ENCODE measurements around the gene THEM4. TPM values are rescaled to one million over a fixed set of nuclear protein-coding genes. Genes with fewer than 3 reads are reported as not detected.

Gene THEM4
- total and polyA plus RNA-seq, 2 experiments from 2014 or later = 13.4 to 20.4 TPM

DNA sequence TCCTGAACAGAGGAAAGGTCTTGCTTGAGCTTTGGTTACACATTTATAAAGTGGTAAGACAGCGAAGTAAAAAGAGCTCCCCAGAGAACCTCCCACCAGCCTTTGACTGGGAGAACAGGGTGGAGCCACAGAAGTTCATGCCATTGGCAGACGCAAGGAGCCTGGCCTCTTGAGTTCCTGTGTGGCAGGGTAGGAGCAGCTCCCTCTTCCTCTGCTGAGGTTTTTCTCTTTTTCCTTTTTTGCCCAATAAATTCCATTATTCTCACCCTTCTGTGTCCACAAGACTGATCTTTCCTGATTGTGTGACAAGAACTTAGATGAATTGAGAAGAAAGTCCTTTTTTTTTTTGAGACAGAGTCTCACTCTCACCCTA lies 4.3 kb downstream of the THEM4 start:
- Histone ChIP-seq H3K36me3 (ENCODE audit: insufficient read depth) (peaks cover 22% of the 10 kb centered on the region), H4K20me1 (replicated peaks; ENCODE audit: insufficient read depth) (no peaks in the 10 kb centered on the region; the same call in 1 of the 2 replicates), H3K27me3 (ENCODE audit: insufficient read depth) (no peaks in the 10 kb centered on the region), H3K4me1 (ENCODE audit: insufficient read depth) (peaks cover 4% of the 10 kb centered on the region; the same call in 1 of the 2 replicates), H3K27ac (ENCODE audit: low read depth) (no peak overlapping the region), H2AFZ (no peak overlapping the region), H3K9me2 (ENCODE audit: insufficient read depth) (no peaks in the 10 kb centered on the region), H3F3A (replicated peaks; ENCODE audit: low read depth) (no peaks in the 10 kb centered on the region), H3K79me2 (replicated peaks; ENCODE audit: insufficient read depth) (peaks cover 48% of the 10 kb centered on the region), H3K4me3 (no peak overlapping the region), H3K4me2 (no peak overlapping the region)
- ATAC-seq = no peak
- Mint-ChIP-seq H3K27me3 (ENCODE audit: insufficient read depth, low read depth, poor library complexity) (peaks cover 17% of the 10 kb centered on the region), H3K27ac (no peak overlapping the region), H3K4me1 (peaks cover 3% of the 10 kb centered on the region; the same call in 2 of the 3 replicates), H3K9me3 (peaks cover 73% of the 10 kb centered on the region), H3K36me3 (ENCODE audit: low read depth) (peaks cover 79% of the 10 kb centered on the region), H3K4me3 (no peak overlapping the region)
- TF ChIP-seq POLR2AphosphoS5 (IDR thresholded peaks at IDR 0.05; ENCODE audit: low read depth) = no peak
- TF ChIP-seq JUNB (IDR thresholded peaks at IDR 0.05; ENCODE audit: unreplicated experiment) = no peak
- TF ChIP-seq ZNF462 (CRISPR knock-in tag; IDR thresholded peaks at IDR 0.05) = no peak
- TF ChIP-seq CREB1 (CRISPR knock-in tag; IDR thresholded peaks at IDR 0.05; ENCODE audit: low read depth) = no peak
- TF ChIP-seq REST (IDR thresholded peaks at IDR 0.05; ENCODE audit: unreplicated experiment) = no peak
- no peak for DNase-seq (ENCODE audit: low spot score)
